ENCODE results near the gene SPG21.

Gene SPG21

GRCh38 chr15:64975390-64975789, 14.3 kb downstream of the SPG21 start:
- Histone ChIP-seq H3F3A (ENCODE audit: control insufficient read depth, insufficient read depth) (no peaks in the 10 kb centered on the region), H3K27me3 (ENCODE audit: control insufficient read depth, low read length) (no peaks in the 10 kb centered on the region), H3K4me3 (ENCODE audit: low read length) (no peak overlapping the region), H3K9me2 (replicated peaks; ENCODE audit: control insufficient read depth, low read length) (no peaks in the 10 kb centered on the region), H3K36me3 (ENCODE audit: control insufficient read depth, low read length) (peaks cover 47% of the 10 kb centered on the region), H3K79me2 (ENCODE audit: control insufficient read depth, low read length) (no peaks in the 10 kb centered on the region), H3K4me1 (ENCODE audit: control insufficient read depth, low read length) (no peaks in the 10 kb centered on the region), H3K4me2 (ENCODE audit: low read length) (no peak overlapping the region), H4K20me1 (ENCODE audit: control insufficient read depth, insufficient read depth, low read depth, low read length) (no peaks in the 10 kb centered on the region), H3K27ac (ENCODE audit: low read depth, low read length) (no peak overlapping the region), H3K9me3 (ENCODE audit: control insufficient read depth, insufficient read depth, low read length) (no peaks in the 10 kb centered on the region)
- no peak for TF ChIP-seq EZH2phosphoT487 (IDR thresholded peaks at IDR 0.05; ENCODE audit: borderline replicate concordance, low read length)
- TF ChIP-seq, protein P1, sequence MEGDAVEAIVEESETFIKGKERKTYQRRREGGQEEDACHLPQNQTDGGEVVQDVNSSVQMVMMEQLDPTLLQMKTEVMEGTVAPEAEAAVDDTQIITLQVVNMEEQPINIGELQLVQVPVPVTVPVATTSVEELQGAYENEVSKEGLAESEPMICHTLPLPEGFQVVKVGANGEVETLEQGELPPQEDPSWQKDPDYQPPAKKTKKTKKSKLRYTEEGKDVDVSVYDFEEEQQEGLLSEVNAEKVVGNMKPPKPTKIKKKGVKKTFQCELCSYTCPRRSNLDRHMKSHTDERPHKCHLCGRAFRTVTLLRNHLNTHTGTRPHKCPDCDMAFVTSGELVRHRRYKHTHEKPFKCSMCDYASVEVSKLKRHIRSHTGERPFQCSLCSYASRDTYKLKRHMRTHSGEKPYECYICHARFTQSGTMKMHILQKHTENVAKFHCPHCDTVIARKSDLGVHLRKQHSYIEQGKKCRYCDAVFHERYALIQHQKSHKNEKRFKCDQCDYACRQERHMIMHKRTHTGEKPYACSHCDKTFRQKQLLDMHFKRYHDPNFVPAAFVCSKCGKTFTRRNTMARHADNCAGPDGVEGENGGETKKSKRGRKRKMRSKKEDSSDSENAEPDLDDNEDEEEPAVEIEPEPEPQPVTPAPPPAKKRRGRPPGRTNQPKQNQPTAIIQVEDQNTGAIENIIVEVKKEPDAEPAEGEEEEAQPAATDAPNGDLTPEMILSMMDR (IDR thresholded peaks at IDR 0.05; ENCODE audit: low read depth, low read length, poor library complexity, severe bottlenecking): no peak

- Histone ChIP-seq H4K20me1 (ENCODE audit: control insufficient read depth, insufficient read depth, low read depth, low read length) (no peaks in the 10 kb centered on the region), H3K79me2 (ENCODE audit: control insufficient read depth, low read length) (no peaks in the 10 kb centered on the region), H3K9me3 (ENCODE audit: control insufficient read depth, insufficient read depth, low read length) (no peaks in the 10 kb centered on the region), H3F3A (ENCODE audit: control insufficient read depth, insufficient read depth) (no peaks in the 10 kb centered on the region), H3K9me2 (replicated peaks; ENCODE audit: control insufficient read depth, low read length) (no peaks in the 10 kb centered on the region), H3K4me3 (ENCODE audit: low read length) (no peak overlapping the region), H3K4me2 (ENCODE audit: low read length) (no peak overlapping the region), H3K27me3 (ENCODE audit: control insufficient read depth, low read length) (no peaks in the 10 kb centered on the region), H3K36me3 (ENCODE audit: control insufficient read depth, low read length) (peaks cover 53% of the 10 kb centered on the region), H3K27ac (ENCODE audit: low read depth, low read length) (no peak overlapping the region), H3K4me1 (ENCODE audit: control insufficient read depth, low read length) (no peaks in the 10 kb centered on the region)
- no peak for TF ChIP-seq EZH2phosphoT487 (IDR thresholded peaks at IDR 0.05; ENCODE audit: borderline replicate concordance, low read length)
- TF ChIP-seq, protein P1 (IDR thresholded peaks at IDR 0.05; ENCODE audit: low read depth, low read length, poor library complexity, severe bottlenecking): no peak
These were observed 19.0 kb downstream of the SPG21 start for GRCh38 chr15:64970698-64971097.

GRCh38 chr15:64969401-64969800, 20.3 kb downstream of the SPG21 start:
- H4K20me1 ChIP-seq (ENCODE audit: control insufficient read depth, insufficient read depth, low read depth, low read length): no peaks in the 10 kb centered on the region
- no peak for TF ChIP-seq EZH2phosphoT487 (IDR thresholded peaks at IDR 0.05; ENCODE audit: borderline replicate concordance, low read length)
- TF ChIP-seq, protein P1 (IDR thresholded peaks at IDR 0.05; ENCODE audit: low read depth, low read length, poor library complexity, severe bottlenecking): no peak
- no peak overlapping the region for H3K4me2 ChIP-seq (ENCODE audit: low read length)
- no peaks in the 10 kb centered on the region for H3K9me3 ChIP-seq (ENCODE audit: control insufficient read depth, insufficient read depth, low read length)
- no peaks in the 10 kb centered on the region for H3F3A ChIP-seq (ENCODE audit: control insufficient read depth, insufficient read depth)
- H3K4me1 ChIP-seq (ENCODE audit: control insufficient read depth, low read length): no peaks in the 10 kb centered on the region
- H3K27ac ChIP-seq (ENCODE audit: low read depth, low read length): no peak overlapping the region
- H3K4me3 ChIP-seq (ENCODE audit: low read length): no peak overlapping the region
- no peaks in the 10 kb centered on the region for H3K9me2 ChIP-seq (replicated peaks; ENCODE audit: control insufficient read depth, low read length)
- H3K79me2 ChIP-seq (ENCODE audit: control insufficient read depth, low read length): no peaks in the 10 kb centered on the region
- H3K36me3 ChIP-seq (ENCODE audit: control insufficient read depth, low read length): peaks cover 49% of the 10 kb centered on the region
- H3K27me3 ChIP-seq (ENCODE audit: control insufficient read depth, low read length): no peaks in the 10 kb centered on the region

- TF ChIP-seq, protein P1 (IDR thresholded peaks at IDR 0.05; ENCODE audit: low read depth, low read length, poor library complexity, severe bottlenecking): no peak
- TF ChIP-seq EZH2phosphoT487 (IDR thresholded peaks at IDR 0.05; ENCODE audit: borderline replicate concordance, low read length): no peak
- H3K79me2 ChIP-seq (ENCODE audit: control insufficient read depth, low read length): no peaks in the 10 kb centered on the region
- H3K36me3 ChIP-seq (ENCODE audit: control insufficient read depth, low read length): peaks cover 45% of the 10 kb centered on the region
- H3K4me2 ChIP-seq (ENCODE audit: low read length): no peak overlapping the region
- no peaks in the 10 kb centered on the region for H3K27me3 ChIP-seq (ENCODE audit: control insufficient read depth, low read length)
- H3K4me1 ChIP-seq (ENCODE audit: control insufficient read depth, low read length): no peaks in the 10 kb centered on the region
- H4K20me1 ChIP-seq (ENCODE audit: control insufficient read depth, insufficient read depth, low read depth, low read length): no peaks in the 10 kb centered on the region
- H3K9me2 ChIP-seq (replicated peaks; ENCODE audit: control insufficient read depth, low read length): no peaks in the 10 kb centered on the region
- no peak overlapping the region for H3K27ac ChIP-seq (ENCODE audit: low read depth, low read length)
- H3K4me3 ChIP-seq (ENCODE audit: low read length): no peak overlapping the region
- H3F3A ChIP-seq (ENCODE audit: control insufficient read depth, insufficient read depth): no peaks in the 10 kb centered on the region
- no peaks in the 10 kb centered on the region for H3K9me3 ChIP-seq (ENCODE audit: control insufficient read depth, insufficient read depth, low read length)
These were observed 28.7 kb downstream of the SPG21 start for GRCh38 chr15:64961013-64961412.

All from DOHH2 (cell line).